Liver (tissue), 9 donors: ENCODE measurements around the gene MTRF1L. TPM values are rescaled to one million over a fixed set of nuclear protein-coding genes. Genes with fewer than 3 reads are reported as not detected.
"Not testable (repeated sequence)": the region's sequence is repeated elsewhere in the genome, so short reads cannot be mapped to it uniquely, and the experiment has no call there.

Experiments used
- DNase-seq: peaks from one replicate; pipeline ENCODE4 v3.0.0-alpha.2; 2017; ENCODE audit warnings: low spot score
- H3K27ac ChIP-seq, 2 donors: one replicate each; pipeline ENCODE4 v1.7.0; 2013; ENCODE audit warnings: inconsistent platforms in 2 of 2, low read length in 2 of 2, control low read depth in 1 of 2, low read depth in 1 of 2, mild to moderate bottlenecking in 1 of 2
- H3K27me3 ChIP-seq, 4 donors: one replicate each; pipeline versions ENCODE4 v1.6.1 to v1.7.0; 2013; ENCODE audit warnings: low read length in 3 of 4, inconsistent platforms in 1 of 4, mild to moderate bottlenecking in 1 of 4, moderate library complexity in 1 of 4; ENCODE audit not compliant: control insufficient read depth in 4 of 4, insufficient read depth in 4 of 4
- H3K36me3 ChIP-seq, 4 donors: one replicate each; pipeline versions ENCODE4 v1.6.1 to v1.7.0; 2013; ENCODE audit warnings: low read length in 3 of 4, mild to moderate bottlenecking in 3 of 4, low read depth in 1 of 4, moderate library complexity in 1 of 4; ENCODE audit not compliant: control insufficient read depth in 4 of 4, insufficient read depth in 3 of 4
- H3K4me1 ChIP-seq, 4 donors: one replicate each; pipeline versions ENCODE4 v1.6.1 to v1.7.0; 2013; ENCODE audit warnings: low read length in 3 of 4, mild to moderate bottlenecking in 3 of 4, moderate library complexity in 1 of 4; ENCODE audit not compliant: control insufficient read depth in 4 of 4, insufficient read depth in 4 of 4
- H3K4me3 ChIP-seq, 3 donors: one replicate each; pipeline versions ENCODE4 v1.6.1 to v1.7.0; 2013; ENCODE audit warnings: low read length in 3 of 3, control low read depth in 1 of 3, low read depth in 1 of 3, mild to moderate bottlenecking in 1 of 3
- H3K9ac ChIP-seq, 2 donors: one replicate each; pipeline ENCODE4 v1.7.0; 2013; ENCODE audit warnings: low read length in 2 of 2, mild to moderate bottlenecking in 2 of 2, moderate library complexity in 2 of 2, control low read depth in 1 of 2, low read depth in 1 of 2
- H3K9me3 ChIP-seq, 4 donors: one replicate each; pipeline versions ENCODE4 v1.6.1 to v1.7.0; 2013; ENCODE audit warnings: low read length in 3 of 4; ENCODE audit not compliant: control insufficient read depth in 4 of 4
- FOXA1 ChIP-seq: IDR thresholded peaks from 2 replicates; pipeline ENCODE4 v1.6.1; 2016; ENCODE audit warnings: antibody characterized with exemption
- FOXA2 ChIP-seq: IDR thresholded peaks from 2 replicates; pipeline ENCODE4 v1.6.1; 2016; ENCODE audit warnings: antibody characterized with exemption
- HNF4A ChIP-seq, 2 donors: conservative IDR thresholded peaks; 2 replicates each; pipeline ENCODE4 v1.6.1; 2016; ENCODE audit warnings: antibody characterized with exemption in 2 of 2, mild to moderate bottlenecking in 2 of 2
- RAD21 ChIP-seq, 2 donors: IDR thresholded peaks; 2 replicates each; pipeline ENCODE4 v1.6.1; 2016; ENCODE audit warnings: antibody characterized with exemption in 2 of 2, mild to moderate bottlenecking in 2 of 2
- SP1 ChIP-seq: IDR thresholded peaks from 2 replicates; pipeline ENCODE4 v1.6.1; 2018; ENCODE audit warnings: antibody characterized with exemption, mild to moderate bottlenecking
- YY1 ChIP-seq: IDR thresholded peaks from 2 replicates; pipeline ENCODE4 v1.6.1; 2016; ENCODE audit warnings: antibody characterized with exemption, mild to moderate bottlenecking
- WGBS: extraction: QIAGEN DNeasy Blood & Tissue Kit; methylation state at CpG from one replicate; pipeline ENCODE4 v1.1.7; 2013; 5-methylcytosine and 5-hydroxymethylcytosine counted together
- polyA plus RNA-seq, 2 donors: library from polyadenylated mRNA; stranded (reverse) in 1 of 2; unstranded in 1 of 2; fragments of 200-250 nt in 1 of 2; fragments of >200 nt in 1 of 2; fragmentation: Nextera tagmentation in 1 of 2; extraction: Ambion mirVana in 1 of 2; gene quantifications; one replicate each; pipeline versions ENCODE4 v1.2.1 to v1.2.3, GENCODE V29; 2013 to 2015
- total RNA-seq, 2 donors: library from RNA; depleted of rRNA; stranded (reverse); fragments of >200 nt; gene quantifications; one replicate each; pipeline ENCODE4 v1.2.3, GENCODE V29; 2014
- TF ChIP-seq, protein P1 (sequence below): IDR thresholded peaks from 2 replicates; pipeline ENCODE4 v1.6.1; 2016; ENCODE audit warnings: antibody characterized with exemption
- TF ChIP-seq, protein P2 (sequence below): IDR thresholded peaks from 2 replicates; pipeline ENCODE4 v1.6.1; 2016; ENCODE audit warnings: antibody characterized with exemption
- TF ChIP-seq, protein P3 (sequence below): fragments of 150-350 bp; IDR thresholded peaks from 2 replicates; pipeline ENCODE4 v1.5.1; 2017; ENCODE audit warnings: improper control_type of control experiment, low read depth, low read length; ENCODE audit not compliant: missing input control
- donor health status: healthy.
- donor health status: healthy.
- donor health status: healthy.
- donor health status: healthy.
- donor health status: healthy.

Gene MTRF1L
- total and polyA plus RNA-seq, 4 donors: 6.1 to 11.1 (median 8.4) TPM

DNA sequence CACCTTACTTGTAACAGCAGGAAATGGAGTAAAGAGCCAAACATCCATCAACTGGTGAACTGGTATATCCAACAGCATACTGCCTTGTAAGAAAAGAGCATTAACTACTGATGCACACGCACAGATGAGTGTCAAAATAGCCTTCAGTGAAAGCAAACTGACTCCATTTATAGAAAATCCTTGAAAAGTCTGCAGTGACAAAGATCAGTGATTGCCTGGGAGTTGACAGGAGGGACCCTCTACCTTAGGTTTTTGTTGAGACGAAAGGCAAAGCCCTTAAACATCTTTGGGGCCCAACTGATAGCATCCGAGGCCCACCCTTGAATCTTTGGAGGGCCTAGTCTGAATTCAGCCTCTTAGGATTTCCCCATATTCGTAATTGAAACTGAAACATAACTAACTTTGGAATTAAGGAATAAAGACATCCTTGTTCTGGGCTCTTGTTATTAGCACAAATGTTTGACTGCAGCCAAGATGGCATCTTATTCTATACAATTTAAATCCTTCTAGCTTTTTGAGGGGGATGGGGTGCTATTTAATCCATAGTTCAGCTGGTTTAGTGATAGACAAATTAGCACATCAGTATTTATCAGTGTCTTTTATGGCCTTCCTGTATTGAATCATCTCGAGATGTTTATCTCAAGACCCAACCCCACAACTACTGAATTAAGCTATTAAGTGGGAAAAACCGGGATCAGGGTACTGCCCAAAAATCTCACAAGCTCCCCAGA lies 32.7 kb downstream of the MTRF1L start:
- no peak overlapping the region for H3K4me3 ChIP-seq
- peaks cover 1 to 35% (median 23%) of the 10 kb centered on the region in 4 donors for H3K36me3 ChIP-seq
- H3K9me3 ChIP-seq: peaks cover 0 to 3% (median 2%) of the 10 kb centered on the region in 4 donors
- TF ChIP-seq YY1: no peak
- TF ChIP-seq FOXA1: no peak
- H3K4me1 ChIP-seq: peaks cover 0 to 6% (median 2%) of the 10 kb centered on the region in 4 donors
- 97% methylated on average over 6 of the region's 6 CpGs for WGBS
- no peak overlapping the region for H3K27ac ChIP-seq
- no peaks in the 10 kb centered on the region for H3K27me3 ChIP-seq
- no peak for DNase-seq
- no peak overlapping the region for H3K9ac ChIP-seq

DNA sequence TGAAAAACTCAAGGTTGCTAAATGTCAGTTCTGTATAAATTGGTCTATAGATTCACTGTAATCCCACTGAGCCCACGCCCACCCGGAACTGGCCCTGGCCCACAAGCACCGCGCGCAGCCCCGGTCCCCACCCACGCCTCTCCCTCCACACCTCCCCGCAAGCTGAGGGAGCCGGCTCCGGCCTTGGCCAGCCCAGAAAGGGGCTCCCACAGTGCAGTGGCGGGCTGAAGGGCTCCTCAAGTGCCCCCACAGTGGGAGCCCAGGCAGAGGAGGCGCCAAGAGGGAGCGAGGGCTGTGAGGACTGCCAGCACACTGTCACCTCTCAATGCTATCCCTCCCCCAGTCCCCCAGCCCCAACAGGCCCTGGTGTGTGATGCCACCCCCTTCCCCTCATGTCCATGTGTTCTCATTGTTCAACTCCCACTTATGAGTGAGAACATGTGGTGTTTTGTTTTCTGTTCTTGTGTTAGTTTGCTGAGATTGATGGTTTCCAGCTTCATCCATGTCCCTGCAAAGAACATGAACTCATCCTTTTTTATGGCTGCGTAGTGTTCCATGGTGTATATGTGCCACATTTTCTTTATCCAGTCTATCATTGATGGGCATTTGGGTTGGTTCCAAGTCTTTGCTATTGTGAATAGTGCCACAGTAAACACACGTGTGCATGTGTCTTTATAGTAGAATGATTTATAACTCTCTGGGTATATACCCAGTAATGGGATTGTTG lies 36.2 kb downstream of the MTRF1L start:
- not testable (repeated sequence) for DNase-seq, H3K4me3 ChIP-seq, H3K27me3 ChIP-seq, H3K9ac ChIP-seq, H3K27ac ChIP-seq, H3K9me3 ChIP-seq, H3K4me1 ChIP-seq
- 90% methylated on average over 15 of the region's 15 CpGs for WGBS
- peaks cover 1 to 17% (median 12%) of the 10 kb centered on the region in 4 donors for H3K36me3 ChIP-seq

DNA sequence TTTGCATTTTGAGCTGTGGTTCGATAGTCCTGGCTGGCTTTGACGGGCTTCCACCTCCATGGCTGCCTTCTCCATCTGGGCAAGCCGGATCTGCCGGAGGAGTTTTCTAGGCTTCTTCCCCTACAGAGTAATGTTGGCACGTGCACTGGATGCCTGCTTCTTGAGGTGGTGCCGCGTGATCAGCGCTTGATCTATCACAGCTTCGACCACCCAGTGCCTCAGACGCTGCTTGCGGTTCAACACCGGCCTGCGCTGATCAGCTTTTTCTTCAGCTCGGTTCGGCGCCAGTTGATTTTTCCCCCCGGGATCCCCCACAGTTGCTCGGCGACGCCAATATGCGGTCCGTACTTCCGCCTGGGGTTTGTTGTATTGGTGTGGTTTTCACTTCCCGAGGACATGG lies 43.2 kb downstream of the MTRF1L start:
- TF ChIP-seq RAD21 (IDR thresholded peaks at IDR 0.05): no peak
- TF ChIP-seq YY1: no peak
- no peak for TF ChIP-seq HNF4A (conservative IDR thresholded peaks at IDR 0.05)
- no peak for TF ChIP-seq SP1
- TF ChIP-seq, protein P1, sequence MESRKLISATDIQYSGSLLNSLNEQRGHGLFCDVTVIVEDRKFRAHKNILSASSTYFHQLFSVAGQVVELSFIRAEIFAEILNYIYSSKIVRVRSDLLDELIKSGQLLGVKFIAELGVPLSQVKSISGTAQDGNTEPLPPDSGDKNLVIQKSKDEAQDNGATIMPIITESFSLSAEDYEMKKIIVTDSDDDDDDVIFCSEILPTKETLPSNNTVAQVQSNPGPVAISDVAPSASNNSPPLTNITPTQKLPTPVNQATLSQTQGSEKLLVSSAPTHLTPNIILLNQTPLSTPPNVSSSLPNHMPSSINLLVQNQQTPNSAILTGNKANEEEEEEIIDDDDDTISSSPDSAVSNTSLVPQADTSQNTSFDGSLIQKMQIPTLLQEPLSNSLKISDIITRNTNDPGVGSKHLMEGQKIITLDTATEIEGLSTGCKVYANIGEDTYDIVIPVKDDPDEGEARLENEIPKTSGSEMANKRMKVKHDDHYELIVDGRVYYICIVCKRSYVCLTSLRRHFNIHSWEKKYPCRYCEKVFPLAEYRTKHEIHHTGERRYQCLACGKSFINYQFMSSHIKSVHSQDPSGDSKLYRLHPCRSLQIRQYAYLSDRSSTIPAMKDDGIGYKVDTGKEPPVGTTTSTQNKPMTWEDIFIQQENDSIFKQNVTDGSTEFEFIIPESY: no peak
- TF ChIP-seq, protein P2, sequence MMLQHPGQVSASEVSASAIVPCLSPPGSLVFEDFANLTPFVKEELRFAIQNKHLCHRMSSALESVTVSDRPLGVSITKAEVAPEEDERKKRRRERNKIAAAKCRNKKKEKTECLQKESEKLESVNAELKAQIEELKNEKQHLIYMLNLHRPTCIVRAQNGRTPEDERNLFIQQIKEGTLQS: no peak
- TF ChIP-seq, protein P3, sequence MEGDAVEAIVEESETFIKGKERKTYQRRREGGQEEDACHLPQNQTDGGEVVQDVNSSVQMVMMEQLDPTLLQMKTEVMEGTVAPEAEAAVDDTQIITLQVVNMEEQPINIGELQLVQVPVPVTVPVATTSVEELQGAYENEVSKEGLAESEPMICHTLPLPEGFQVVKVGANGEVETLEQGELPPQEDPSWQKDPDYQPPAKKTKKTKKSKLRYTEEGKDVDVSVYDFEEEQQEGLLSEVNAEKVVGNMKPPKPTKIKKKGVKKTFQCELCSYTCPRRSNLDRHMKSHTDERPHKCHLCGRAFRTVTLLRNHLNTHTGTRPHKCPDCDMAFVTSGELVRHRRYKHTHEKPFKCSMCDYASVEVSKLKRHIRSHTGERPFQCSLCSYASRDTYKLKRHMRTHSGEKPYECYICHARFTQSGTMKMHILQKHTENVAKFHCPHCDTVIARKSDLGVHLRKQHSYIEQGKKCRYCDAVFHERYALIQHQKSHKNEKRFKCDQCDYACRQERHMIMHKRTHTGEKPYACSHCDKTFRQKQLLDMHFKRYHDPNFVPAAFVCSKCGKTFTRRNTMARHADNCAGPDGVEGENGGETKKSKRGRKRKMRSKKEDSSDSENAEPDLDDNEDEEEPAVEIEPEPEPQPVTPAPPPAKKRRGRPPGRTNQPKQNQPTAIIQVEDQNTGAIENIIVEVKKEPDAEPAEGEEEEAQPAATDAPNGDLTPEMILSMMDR: no peak
- TF ChIP-seq FOXA2: no peak
- Histone ChIP-seq H3K36me3 (no peaks in the 10 kb centered on the region), H3K9ac (no peak overlapping the region), H3K4me1 (no peaks in the 10 kb centered on the region), H3K27ac (no peak overlapping the region), H3K9me3 (peaks cover 0 to 2% (median 0%) of the 10 kb centered on the region in 4 donors), H3K27me3 (peaks cover 0 to 5% (median 0%) of the 10 kb centered on the region in 4 donors), H3K4me3 (no peak overlapping the region)
- WGBS: 92% methylated on average over 24 of the region's 24 CpGs
- no peak for DNase-seq
